HG03045 (cell line): Measurements from ENCODE around the gene MAN2B1.
"Not testable (repeated sequence)": the region's sequence is repeated elsewhere in the genome, so short reads cannot be mapped to it uniquely, and the experiment has no call there.

Experiments
- ATAC-seq: cut with Tn5 transposase; IDR thresholded peaks from one replicate; pipeline ENCODE4 v1.9.1; 2021; ENCODE audit warnings: mild to moderate bottlenecking, moderate library complexity; ENCODE audit not compliant: unreplicated experiment

MAN2B1 gene

DNA sequence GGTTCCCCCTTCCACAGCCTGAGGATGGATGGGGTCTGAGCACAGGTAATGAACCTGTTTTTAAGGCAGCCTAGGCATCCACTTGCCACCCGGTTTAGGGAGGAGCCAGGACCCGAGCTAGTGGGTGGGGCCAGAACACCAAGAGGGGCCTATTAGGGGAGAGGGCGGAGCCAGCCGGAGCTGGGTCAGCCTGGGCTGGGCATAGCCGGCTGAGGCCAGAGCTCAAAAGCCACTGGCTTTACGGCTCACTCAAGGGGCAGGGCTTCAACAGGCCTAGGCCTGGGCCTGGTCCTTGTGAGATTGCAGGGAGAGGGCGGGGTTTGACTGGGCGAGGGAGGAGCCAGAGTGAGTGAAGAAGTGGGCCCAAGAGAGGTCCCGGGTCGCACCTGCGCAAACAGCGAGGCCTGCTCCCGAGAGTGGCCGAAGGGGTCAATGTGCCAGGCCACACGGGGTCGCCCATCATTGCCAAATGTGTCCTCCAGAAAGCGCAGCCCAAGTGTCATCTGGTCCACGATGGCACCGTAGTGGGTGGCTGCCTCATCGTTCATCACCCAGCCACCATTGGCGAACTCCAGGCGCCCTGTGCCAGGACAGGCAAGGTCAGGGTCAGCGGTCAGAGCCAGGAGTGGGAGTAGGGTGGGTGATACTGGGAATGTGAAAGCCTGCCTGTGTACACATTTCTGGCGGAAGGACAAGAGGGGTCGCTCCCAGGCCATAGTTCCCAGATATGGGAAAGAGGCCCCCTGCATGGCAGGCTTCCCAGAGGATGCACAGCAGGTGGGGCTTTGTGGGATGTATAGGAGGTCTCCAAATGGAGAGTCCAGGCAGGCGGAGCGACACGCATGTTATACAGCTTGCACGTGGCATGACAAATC, 1.9 kb downstream of the MAN2B1 start:
- no peak for ATAC-seq

DNA sequence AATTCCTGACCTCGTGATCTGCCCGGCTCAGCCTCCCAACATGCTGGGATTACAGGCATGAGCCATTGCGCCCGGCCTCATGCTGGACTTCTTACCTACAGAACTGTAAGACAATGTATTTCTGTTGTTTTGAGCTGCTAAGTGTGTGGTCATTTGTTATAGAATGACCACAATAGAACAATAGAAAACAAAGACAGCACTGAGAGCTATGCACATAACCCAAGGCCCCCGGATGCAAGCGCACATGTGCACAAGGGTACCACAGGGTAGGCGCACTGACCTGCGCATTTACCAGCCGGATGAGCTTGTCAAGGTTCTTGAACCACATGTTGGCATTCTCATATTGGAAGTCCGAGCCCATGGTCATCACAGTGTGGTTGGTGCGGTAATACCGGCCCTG, 5.6 kb downstream of the MAN2B1 start:
- no peak for ATAC-seq

DNA sequence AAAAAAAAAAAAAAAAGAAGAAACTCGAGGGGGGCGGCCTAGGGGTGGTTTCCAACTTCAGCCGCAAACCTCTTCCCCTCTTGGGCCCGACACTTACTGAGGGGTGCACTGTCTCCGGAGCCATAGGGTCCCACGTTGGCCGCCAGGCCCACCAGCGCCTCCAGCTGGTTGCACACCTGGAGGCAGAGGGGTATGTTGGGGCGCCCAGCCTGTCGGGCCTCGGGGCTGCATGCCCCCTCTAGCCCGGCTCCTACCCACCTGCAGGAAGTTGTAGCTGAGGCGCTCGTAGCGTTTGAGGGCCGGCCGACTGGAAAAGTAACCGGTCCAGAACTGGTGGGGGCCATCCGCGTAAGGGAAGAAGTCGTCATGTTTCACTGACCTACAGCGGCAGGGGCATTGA, 8.6 kb downstream of the MAN2B1 start:
- no peak for ATAC-seq

DNA sequence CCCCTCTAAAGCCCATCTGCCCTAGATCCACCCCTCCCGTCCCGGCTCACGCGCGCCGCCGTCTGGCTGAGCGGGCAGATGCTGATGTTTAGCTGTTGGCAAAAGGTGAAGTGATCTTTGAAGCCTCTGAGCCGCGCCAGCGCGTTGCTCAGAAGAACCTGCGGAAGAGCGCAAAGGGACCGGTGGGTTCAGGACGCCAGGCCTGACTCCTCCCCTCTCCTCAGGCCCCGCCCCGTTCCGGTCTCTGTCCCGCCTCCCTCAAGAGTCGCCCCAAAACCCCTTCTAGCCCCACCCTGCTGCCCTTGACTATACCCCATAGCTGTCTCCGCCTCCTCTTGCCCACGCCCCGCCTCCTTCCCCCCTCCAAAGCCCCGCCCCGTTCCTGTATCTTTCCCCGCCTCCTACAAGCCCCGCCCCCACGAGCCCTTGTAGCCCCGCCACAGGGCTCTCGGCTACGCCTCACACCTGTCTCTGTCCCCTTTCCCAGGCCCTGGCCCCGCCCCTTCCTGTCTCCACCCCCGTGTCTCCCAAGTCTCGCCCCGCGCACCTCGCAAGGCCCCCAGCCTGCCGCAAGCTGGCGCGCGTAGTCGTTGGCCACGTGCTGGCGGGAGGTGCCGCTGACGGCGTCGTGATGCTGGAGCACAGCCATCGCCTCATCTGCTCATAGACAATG, 9.5 kb downstream of the MAN2B1 start:
- no peak for ATAC-seq

DNA sequence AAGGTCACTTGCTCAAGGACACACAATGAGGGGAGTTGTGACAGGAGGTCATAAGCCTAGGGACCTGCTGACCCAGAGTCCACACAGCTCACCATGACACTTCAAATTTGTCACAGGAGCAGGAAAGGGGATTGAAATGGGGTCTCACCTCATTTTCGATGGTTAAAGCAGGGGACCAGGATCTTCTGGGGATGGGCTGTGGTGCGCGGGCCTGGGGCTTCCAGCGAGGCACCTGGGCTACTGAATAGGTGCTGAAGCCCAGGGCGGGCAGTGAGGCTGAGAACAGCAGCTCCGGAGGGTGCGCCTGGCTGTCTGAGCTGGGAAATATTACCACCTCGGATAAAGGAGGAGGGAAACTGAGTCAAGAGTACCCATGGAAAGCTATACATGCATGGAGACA, 11.0 kb downstream of the MAN2B1 start:
- no peak for ATAC-seq

DNA sequence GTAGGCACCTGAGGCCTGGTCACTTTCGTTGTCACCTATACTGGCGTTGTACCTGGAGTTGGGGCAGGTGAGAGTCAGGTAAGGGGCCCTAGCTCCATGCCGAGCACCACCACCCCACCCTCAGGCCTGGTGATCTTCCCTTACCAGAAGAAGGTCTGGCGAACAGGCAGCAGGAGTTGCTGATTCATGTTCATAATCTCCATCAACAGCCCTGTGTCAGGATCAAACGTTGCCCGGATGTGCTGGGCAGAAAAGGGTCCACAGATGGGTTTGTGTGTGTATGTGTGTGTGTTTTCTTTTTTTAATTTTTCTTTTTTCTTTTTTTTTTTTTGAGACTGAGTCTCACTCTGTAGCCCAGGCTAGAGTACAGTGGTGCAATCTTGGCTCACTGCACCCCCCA, 14.3 kb downstream of the MAN2B1 start:
- ATAC-seq, result no peak

DNA sequence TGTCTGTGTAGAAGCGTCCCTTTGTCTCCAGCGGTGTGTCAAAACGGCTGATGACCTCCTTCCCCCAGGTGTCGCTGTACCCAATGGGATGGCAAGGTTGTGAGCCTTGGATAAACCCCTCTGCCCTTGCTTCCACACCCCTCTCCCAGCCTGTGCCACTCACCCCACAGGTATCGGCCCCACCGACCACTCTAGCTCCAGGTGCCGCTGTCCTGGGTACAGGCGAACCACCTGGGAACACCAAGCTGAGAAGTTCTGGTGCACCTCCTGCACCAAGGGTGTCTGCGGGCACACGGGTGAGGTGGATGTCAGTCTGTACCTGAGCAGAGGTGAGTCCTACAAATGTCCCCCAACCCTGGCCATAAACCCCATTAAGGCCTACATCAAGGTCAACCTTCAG, 16.6 kb downstream of the MAN2B1 start:
- ATAC-seq, result no peak

DNA sequence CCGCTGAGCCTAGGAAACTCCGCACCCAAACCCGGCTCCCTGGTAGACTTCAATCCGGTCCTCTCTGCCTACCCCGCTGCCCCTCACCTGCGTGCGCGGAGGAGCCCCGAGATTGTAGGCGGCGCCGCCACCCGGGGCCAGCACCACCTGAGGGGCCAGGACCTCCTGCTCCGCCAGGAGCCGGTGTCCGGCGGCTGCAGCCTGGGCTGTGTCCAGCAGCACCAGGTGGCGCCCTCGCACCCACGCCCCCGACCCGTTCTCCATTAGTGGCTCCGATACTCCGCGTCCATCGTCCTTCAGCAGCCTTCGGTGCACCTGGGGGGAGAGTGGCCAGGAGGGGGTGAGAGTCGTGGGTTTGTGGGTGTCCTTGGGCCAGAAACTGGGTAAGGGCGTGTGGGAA, 18.5 kb downstream of the MAN2B1 start:
- no peak for ATAC-seq

DNA sequence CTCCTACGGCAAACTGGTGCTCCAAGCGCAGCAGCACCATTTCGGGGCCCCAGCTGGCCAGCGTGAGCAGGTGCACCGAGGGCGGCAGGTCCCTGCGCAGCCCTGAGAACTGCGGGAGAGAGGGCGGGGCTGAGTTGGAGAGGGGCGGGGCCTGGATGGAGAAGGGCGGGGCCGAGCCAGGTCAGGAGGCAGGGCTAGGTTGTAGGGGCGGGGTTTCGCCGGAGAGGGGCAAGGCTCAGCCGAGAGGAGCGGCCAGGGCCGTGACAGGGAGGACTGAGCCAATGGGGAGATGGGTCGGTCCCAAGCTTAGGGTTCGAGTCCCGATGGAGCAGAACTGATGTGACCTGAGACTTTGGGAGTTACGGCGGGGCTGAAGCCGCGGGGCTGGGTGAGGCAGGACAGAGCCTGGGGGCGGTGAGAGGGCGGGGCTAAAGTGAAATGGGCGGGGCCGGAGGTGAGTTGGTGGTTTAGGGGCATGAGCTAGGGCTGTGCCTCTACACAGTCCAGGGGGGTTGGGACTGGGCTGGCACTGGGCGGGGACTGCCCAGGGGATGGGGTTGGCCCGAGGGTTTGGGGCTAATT, 19.0 kb downstream of the MAN2B1 start:
- ATAC-seq, result no peak

DNA sequence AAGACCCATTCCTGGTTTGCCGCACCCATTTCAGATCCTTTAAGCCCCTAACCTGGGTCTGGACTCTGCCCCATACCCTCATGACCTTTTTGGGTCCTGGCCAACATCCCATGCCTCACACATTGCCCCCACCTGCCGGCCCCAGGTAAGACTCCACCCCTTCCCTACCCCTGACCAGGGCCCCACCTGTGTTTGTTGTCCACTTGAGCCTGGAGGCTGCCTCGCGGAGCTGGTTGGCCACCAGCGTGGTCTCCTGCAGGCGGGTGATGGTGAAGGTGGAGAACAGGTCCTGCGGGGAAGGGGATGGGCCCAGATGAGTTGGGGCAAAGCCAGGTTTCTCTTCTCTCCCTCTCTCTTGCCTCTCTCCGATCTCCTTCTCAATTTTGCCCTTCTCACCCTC, 19.5 kb downstream of the MAN2B1 start:
- no peak for ATAC-seq

DNA sequence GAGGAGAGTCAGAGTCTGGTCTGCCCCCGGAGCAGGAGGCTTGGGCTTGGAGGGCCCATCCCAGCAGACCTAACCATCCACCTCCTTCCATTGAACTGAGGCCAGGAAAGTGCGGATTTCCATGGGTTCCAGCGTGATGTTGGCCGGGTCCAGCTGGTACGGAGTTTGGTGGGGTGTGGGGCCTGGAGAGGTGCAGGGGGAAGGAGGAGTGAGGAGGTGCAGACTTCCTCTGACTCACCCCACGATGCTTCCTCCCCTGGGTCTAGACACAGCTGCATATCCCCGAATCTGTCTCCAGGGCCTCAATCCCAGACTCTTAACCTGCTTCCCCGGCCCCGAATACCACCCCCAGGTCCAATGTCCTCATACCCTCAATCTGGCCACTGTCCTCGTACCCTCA, 20.0 kb downstream of the MAN2B1 start:
- no peak for ATAC-seq

DNA sequence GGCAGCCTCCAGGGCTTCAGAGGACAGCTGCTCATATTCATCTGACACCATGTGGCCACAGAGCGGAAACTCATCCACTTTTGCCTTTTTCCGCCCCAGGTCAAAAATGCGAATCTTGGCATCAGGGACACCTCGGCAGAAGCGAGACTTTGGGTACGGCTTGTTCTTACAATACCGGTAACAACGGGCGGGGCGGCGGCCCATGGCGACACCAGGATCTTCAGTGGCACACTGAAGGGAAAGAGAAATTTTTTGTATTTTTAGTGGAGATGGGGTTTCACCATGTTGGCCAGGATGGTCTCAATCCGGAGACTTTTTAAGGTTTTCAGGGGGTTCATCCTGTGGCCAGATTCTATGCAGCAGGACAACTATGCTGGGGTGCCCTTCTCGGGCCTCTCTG, 22.8 kb downstream of the MAN2B1 start:
- not testable (repeated sequence) for ATAC-seq

DNA sequence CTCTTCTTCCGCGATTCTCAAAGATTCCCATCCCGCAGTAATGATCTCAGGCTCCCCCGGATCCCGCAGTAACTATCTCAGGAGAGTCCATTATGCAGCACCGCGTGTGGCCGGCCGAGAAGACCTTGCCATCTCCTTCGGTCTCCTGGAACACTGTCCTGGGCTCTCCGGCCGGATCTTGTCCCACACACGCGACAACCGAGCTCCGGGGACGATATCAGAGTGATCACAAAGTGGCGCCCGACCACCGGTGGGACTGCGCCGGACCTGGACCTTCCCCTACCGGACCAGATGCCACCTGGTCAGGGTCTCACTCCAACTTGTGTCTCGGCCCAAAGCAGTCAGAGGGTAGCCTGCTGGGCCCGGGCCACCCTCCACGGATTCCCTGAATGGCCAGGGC, 24.0 kb downstream of the MAN2B1 start:
- no peak for ATAC-seq

DNA sequence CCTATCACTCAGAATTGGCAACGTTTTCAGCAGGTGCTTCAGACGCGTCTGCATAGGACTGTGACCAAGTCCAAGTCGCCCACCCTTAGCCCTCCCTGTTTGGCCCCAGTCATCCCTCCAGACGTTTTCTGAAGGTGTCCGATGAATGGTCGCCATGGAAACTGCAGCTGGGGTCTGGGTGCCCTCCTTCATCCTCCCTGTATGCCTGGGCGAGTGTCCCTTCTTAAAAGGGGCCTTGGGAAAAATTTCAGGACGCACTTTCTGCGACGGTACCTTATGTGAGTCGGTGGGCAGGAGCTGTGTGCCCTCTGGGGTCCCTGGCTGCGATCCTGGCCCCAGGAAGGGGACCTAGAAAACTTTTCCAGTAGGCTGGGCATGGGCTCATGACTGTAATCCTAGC, 25.1 kb downstream of the MAN2B1 start:
- ATAC-seq, result no peak

DNA sequence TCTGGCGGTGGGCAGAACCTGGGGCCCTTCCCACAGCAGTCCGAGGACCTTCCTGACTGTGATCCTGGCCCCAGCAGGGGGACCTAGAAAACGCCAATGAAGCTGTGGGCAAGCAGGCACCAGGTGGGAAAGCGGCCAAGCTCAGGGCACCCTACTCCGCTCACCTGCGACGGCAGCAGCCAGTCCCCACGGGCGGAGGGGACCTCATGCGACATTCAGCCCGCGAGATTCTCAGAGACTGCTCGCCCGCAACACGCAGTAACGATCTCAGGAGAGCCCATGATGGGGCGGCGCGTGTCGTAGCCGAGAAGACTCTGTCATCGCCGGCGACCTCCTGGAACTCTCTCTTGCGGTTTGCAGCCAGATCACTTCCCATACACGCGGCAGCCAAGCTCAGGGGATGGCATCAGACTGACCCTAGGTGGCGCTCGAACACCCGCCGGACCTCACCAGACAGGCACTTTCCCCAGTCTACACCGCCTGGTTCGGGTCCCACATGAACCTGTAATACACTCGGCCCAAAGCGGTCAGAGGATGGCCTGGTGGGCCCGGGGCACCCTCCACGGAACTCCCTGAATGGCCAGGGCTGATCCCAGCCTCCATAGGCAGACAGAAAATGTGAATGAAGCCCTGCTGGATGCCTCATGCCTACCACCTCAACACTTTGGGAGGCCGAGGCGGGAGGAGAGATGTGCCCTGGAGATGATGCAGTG, 26.5 kb downstream of the MAN2B1 start:
- ATAC-seq, result peak; percentile 46

DNA sequence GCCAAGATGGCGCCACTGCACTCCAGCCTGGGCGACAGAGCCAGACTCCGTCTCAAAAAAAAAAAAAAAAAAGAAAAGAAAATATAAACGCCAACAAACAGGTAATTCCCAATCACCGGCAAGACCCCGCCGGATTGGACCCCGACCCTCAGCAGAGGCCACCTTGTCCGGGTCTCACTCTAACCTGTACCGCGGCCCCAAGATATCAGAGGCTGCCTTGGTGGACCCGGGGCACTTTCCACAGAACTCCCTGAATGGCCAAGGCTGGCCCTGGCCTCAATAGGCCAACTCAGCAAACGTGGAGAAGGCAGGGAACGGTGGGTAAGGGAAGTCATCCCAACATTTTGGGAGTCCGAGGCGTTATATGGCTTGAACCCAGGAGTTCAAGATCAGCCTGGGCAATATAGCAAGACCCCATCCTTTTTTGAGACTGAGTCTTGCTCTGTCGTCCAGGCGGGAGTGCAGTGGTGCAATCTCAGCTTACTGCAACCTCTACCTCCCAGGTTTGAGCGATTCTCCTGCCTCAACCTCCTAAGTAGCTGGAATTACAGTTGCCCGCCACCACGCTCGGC, 27.8 kb downstream of the MAN2B1 start:
- no peak for ATAC-seq

DNA sequence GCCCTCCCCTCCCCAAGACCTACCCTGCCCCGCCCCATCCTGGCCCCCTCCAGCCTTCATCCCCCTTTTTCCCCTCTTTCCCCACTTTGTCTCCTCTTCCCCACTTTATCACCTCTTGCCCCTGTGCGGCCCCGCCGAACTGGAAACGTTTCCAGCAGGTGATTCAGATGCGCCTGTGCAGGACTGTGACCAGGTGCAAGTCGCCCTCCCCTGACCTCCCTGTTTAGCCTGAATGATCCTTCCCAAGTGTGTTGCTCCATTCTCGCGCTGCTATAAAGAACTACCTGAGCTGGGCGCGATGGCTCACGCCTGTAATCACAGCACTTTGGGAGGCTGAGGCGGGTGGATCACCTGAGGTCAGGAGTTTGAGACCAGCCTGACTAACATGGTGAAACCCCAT, 29.9 kb downstream of the MAN2B1 start:
- ATAC-seq, result no peak

DNA sequence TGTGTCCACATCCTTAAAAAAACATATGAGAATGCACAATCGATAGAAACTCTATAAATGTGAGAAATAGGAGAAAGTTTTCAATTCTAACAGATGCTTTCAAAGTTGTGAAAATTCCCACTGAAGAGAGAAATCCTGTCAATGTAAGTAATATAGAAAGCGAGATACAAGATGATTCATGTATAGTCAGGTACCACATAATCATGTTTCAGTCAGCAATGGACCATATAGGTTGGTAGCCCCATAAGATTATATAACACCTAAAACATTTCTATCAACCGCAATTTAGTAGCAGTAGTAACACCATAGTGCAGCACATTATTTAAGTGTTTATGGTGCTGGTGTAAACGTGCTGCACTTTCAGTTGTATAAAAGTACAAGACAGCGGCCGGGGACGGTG, 37.3 kb downstream of the MAN2B1 start:
- ATAC-seq, result no peak

DNA sequence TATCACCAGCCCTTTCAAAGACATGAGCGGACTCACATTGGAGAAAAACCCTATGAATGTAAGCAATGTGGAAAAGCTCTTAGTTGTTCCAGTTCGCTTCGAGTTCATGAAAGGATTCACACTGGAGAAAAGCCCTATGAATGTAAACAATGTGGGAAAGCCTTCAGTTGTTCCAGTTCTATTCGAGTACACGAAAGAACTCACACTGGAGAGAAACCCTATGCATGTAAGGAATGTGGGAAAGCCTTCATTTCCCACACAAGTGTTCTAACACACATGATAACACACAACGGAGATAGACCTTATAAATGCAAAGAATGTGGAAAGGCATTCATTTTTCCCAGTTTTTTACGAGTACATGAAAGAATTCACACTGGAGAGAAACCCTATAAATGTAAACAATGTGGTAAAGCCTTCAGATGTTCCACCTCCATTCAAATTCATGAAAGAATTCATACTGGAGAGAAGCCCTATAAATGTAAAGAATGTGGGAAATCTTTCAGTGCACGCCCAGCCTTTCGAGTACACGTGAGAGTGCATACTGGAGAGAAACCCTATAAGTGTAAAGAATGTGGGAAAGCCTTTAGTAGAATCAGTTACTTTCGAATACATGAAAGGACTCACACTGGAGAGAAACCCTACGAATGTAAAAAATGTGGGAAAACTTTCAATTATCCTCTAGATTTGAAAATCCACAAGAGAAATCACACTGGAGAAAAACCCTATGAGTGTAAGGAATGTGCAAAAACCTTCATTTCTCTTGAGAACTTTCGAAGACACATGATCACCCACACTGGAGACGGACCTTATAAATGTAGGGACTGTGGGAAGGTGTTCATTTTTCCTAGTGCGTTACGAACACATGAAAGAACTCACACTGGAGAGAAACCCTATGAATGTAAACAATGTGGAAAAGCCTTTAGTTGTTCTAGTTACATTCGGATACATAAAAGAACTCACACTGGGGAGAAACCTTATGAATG, 38.2 kb downstream of the MAN2B1 start:
- no peak for ATAC-seq

DNA sequence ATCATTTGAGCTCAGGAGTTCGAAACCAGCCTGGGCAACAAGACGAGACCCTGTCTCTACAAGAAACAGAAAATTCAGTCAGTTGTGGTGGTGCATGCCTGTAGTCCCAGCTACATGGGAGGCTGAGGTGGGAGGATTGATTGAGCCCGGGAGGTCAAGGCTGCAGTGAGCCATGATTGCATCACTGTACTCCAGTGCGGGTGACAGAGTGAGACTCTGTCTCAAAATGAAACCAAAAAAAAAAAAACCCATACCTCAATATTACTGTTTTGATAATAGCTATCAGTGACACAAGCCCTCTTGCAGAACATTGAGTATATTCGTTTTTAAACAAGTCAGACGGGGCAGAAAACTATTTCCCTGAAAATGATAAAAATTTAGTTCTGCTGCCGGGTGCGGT, 39.6 kb downstream of the MAN2B1 start:
- no peak for ATAC-seq
